Left ventricle myocardium inferior (tissue), 1 donor: Measurements from ENCODE around the gene FOCAD. TPM values are rescaled to one million over a fixed set of nuclear protein-coding genes. Genes with fewer than 3 reads are reported as not detected.

Source experiments
- DNase-seq: peaks from one replicate; pipeline ENCODE4 v3.0.0-alpha.2; 2020
- H3K27ac ChIP-seq: fragments of 200-600 bp; replicated peaks from 2 replicates; pipeline ENCODE4 v1.8.0; 2021
- H3K27me3 ChIP-seq: fragments of 200-600 bp; 2 replicates; pipeline ENCODE4 v1.8.0; 2021; ENCODE audit warnings: low read depth
- H3K36me3 ChIP-seq: fragments of 200-600 bp; 2 replicates; pipeline ENCODE4 v1.8.0; 2021
- H3K4me1 ChIP-seq: fragments of 200-600 bp; 2 replicates; pipeline ENCODE4 v1.8.0; 2021
- H3K4me3 ChIP-seq: fragments of 200-600 bp; 2 replicates; pipeline ENCODE4 v1.8.0; 2021; ENCODE audit warnings: mild to moderate bottlenecking, moderate library complexity
- H3K9me3 ChIP-seq: fragments of 200-600 bp; replicated peaks from 2 replicates; pipeline ENCODE4 v1.8.0; 2021
- intact Hi-C: fragments of 100-400 bp; cut with micrococcal nuclease; formaldehyde crosslinking; loops from one replicate; pipeline ENCODE4 v1.11.0; 2022
- total RNA-seq: library from RNA; stranded (reverse); fragmentation: NEBNext Ultra II Directional; extraction: Animal tissue kit (Norgen Biotek cat#: 25700); gene quantifications from one replicate; pipeline ENCODE4 v1.2.1, GENCODE V29; 2021
- TF ChIP-seq, protein P1 (sequence below): fragments of 200-600 bp; IDR thresholded peaks from 2 replicates; pipeline ENCODE4 v1.8.0; 2021; ENCODE audit warnings: antibody characterized with exemption, mild to moderate bottlenecking, borderline replicate concordance
- donor health status: DM: no; HTN: yes; CAD: no; lungs with severe emphysema.

The FOCAD gene
- total RNA-seq, 1 donor from 2014 or later, result 29.0 TPM

DNA sequence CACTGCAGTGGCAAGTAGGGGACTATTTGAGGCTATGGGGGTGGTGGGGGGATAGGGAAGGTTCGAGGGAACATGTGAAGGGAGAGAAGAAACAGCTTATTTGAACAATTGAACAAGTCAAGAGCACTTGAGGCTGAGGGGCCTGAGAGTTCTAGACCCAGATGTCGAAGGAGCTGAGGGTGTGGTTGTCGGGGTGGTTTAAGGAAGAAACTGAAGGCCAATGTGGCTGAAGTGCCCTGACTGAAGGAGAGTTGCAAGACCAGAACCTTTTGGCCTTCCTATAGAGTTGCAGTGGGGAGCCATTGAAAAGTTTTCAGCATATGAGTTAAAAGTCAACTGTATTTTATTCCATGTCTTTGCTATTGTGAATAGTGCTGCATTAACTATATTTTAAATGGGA lies 19.1 kb downstream of the FOCAD start:
- H3K36me3 ChIP-seq, result no peaks in the 10 kb centered on the region
- intact Hi-C loops, result no loop called here

DNA sequence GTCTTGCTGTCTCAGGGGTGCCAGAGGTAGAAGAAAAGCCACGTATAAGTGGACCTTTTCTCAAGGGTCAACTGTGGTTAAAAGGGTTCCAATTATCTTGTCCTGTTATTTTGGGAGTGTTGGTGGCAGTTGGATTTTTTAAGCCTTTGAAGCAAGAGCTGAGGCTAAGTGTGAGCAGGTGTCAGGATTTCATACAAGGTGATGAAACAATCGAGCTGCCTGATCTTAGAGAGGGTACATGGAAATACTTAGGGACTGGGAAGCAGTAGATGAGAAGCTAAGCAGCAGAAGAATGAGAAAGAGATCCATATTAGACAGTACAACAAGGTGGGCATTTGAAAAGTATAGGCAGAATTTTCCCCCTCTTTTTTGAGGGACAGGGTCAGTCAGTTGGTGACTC lies 23.6 kb downstream of the FOCAD start:
- no peaks in the 10 kb centered on the region for H3K9me3 ChIP-seq

More for the DNA sequence above, 19.1 kb downstream of the FOCAD start:
- H3K27me3 ChIP-seq, result no peaks in the 10 kb centered on the region
- no peak for DNase-seq
- H3K27ac ChIP-seq, result no peak overlapping the region
- H3K4me3 ChIP-seq, result no peak overlapping the region
- peaks cover 38% of the 10 kb centered on the region for H3K4me1 ChIP-seq
- TF ChIP-seq, protein P1, sequence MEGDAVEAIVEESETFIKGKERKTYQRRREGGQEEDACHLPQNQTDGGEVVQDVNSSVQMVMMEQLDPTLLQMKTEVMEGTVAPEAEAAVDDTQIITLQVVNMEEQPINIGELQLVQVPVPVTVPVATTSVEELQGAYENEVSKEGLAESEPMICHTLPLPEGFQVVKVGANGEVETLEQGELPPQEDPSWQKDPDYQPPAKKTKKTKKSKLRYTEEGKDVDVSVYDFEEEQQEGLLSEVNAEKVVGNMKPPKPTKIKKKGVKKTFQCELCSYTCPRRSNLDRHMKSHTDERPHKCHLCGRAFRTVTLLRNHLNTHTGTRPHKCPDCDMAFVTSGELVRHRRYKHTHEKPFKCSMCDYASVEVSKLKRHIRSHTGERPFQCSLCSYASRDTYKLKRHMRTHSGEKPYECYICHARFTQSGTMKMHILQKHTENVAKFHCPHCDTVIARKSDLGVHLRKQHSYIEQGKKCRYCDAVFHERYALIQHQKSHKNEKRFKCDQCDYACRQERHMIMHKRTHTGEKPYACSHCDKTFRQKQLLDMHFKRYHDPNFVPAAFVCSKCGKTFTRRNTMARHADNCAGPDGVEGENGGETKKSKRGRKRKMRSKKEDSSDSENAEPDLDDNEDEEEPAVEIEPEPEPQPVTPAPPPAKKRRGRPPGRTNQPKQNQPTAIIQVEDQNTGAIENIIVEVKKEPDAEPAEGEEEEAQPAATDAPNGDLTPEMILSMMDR, result no peak
- H3K9me3 ChIP-seq, result no peaks in the 10 kb centered on the region

DNA sequence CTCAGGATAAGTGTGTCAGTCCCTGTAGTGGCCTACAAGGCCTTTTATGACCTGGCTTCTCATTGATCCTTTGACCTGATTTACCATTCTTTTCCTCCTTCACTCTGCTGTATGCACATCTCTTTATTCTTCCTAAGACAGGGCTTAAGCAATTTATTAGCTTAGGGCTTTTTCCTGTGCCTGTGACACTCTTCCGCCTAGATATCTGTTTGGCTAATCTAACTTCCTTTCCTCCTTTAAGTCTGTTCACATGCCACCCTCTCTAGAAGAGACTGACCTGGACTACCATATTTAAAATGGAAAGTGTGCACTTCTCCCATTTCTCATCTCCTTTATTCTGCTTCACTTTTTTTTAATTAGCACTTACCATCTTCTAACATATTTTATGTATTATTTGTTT lies 29.1 kb downstream of the FOCAD start:
- Histone ChIP-seq H3K36me3 (no peaks in the 10 kb centered on the region), H3K4me1 (peaks cover 32% of the 10 kb centered on the region), H3K4me3 (no peak overlapping the region), H3K9me3 (no peaks in the 10 kb centered on the region), H3K27ac (no peak overlapping the region), H3K27me3 (no peaks in the 10 kb centered on the region)
- TF ChIP-seq, protein P1, result no peak
- DNase-seq, result no peak
- intact Hi-C loops, result no loop called here

More for the DNA sequence above, 23.6 kb downstream of the FOCAD start:
- no peak overlapping the region for H3K27ac ChIP-seq
- TF ChIP-seq, protein P1, result no peak
- H3K36me3 ChIP-seq, result no peaks in the 10 kb centered on the region
- intact Hi-C loops, result no loop called here
- H3K27me3 ChIP-seq, result no peaks in the 10 kb centered on the region
- no peak overlapping the region for H3K4me3 ChIP-seq
- peaks cover 33% of the 10 kb centered on the region for H3K4me1 ChIP-seq
- no peak for DNase-seq

DNA sequence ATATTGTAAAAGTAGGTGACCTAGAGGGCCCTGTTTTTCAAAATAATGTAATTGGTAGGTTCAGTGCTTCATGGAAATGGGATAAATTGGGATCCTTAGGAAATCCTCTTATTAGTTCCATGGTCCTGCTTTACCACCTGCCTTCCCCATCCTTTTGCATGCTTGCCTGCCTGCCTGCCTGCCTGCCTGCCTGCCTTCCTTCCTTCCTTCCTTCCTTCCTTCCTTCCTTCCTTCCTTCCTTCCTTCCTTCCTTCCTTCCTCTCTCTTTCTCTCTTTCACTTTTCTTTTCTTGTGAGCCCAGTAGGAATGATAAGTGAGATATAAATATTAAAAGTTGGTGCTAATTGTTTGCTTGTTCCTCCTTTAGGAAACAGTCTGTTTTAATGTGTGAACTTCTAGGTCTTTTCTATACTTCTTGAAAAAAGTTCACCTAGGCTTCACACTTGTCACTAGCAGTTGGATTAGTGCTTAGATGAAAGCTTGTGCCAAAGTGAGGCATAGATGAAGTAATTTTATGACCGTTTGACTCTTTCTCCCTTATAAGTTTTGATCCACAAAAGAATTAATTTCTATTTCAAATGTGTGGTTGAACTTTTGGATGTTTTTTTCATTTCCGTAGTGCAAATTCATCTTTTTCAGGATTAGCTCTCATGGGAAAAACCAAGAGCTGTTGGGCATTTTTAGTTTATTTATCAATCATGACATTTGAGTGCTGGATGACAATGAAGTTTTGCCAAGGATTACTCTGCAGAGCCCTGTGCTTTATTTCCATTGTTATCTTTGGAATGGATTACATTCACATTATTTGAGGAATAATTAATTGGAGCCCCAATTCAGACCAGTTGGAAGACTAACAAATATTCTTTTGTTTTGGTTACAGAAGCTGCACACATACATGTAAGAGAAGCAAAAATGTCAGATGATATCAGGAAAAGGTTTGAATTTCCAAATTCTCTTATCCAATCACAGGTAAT lies 30.7 kb downstream of the FOCAD start:
- Histone ChIP-seq H3K27ac (peak overlapping the region; percentile 17), H3K27me3 (no peaks in the 10 kb centered on the region), H3K36me3 (no peaks in the 10 kb centered on the region), H3K4me3 (no peak overlapping the region), H3K9me3 (no peaks in the 10 kb centered on the region), H3K4me1 (peaks cover 33% of the 10 kb centered on the region)
- DNase-seq, result no peak
- intact Hi-C loops, result no loop called here
- TF ChIP-seq, protein P1, result no peak

DNA sequence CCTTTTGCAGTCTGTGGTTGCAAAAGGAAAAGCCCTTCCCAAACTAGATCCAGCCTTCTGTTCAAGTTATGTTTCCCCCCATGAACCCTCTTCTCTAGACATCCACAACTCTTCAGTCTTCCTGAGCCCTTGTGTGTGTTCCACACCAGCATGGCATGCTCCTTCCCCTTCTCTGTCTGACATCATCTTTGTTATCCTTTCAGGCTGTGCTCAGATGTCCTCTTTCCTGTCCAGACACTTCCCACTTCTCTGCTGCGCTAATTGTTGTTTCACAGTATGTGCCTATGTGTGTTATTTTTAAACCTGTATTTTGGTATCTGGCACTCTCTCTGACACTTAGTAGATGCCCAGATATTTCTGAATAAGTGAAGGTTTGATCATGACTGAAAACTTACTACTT lies 38.2 kb downstream of the FOCAD start:
- Histone ChIP-seq H3K9me3 (no peaks in the 10 kb centered on the region), H3K27me3 (no peaks in the 10 kb centered on the region), H3K27ac (peak overlapping the region; percentile 49), H3K36me3 (peaks cover 8% of the 10 kb centered on the region), H3K4me1 (peaks cover 43% of the 10 kb centered on the region), H3K4me3 (no peak overlapping the region)
- DNase-seq, result no peak
- TF ChIP-seq, protein P1, result no peak
- intact Hi-C loops, result no loop called here
